ENCODE measurements around the gene CEP44. TPM values are rescaled to one million over a fixed set of nuclear protein-coding genes. Genes with fewer than 3 reads are reported as not detected.
"Not testable (repeated sequence)": the region's sequence is repeated elsewhere in the genome, so short reads cannot be mapped to it uniquely, and the experiment has no call there.

CEP44 gene
- total RNA-seq, 1 donor from 2014 or later: 33.7 TPM

GRCh38 chr4:174320494-174321199, 36.9 kb downstream of the CEP44 start:
- no peak for DNase-seq (ENCODE audit: low spot score)

GRCh38 chr4:174324236-174324635, 40.5 kb downstream of the CEP44 start:
- DNase-seq (ENCODE audit: low spot score): no peak

GRCh38 chr4:174324725-174325124, 41.0 kb downstream of the CEP44 start:
- DNase-seq (ENCODE audit: low spot score): no peak

GRCh38 chr4:174332741-174333493, 49.2 kb downstream of the CEP44 start:
- DNase-seq (ENCODE audit: low spot score): peak; percentile 23

- no peak for DNase-seq (ENCODE audit: low spot score)
Measured at GRCh38 chr4:174334628-174335027, 50.9 kb downstream of the CEP44 start.

GRCh38 chr4:174340714-174341113, 57.0 kb downstream of the CEP44 start:
- no peak for DNase-seq (ENCODE audit: low spot score)

- no peak for DNase-seq (ENCODE audit: low spot score)
Measured at GRCh38 chr4:174349156-174349555, 65.4 kb downstream of the CEP44 start.

GRCh38 chr4:174352061-174352819, 68.5 kb downstream of the CEP44 start:
- DNase-seq (ENCODE audit: low spot score): no peak

- DNase-seq (ENCODE audit: low spot score): no peak
Measured at GRCh38 chr4:174357321-174357720, 73.6 kb downstream of the CEP44 start.

- no peak for DNase-seq (ENCODE audit: low spot score)
Measured at GRCh38 chr4:174358410-174358809, 74.7 kb downstream of the CEP44 start.

GRCh38 chr4:174358829-174359228, 75.1 kb downstream of the CEP44 start:
- no peak for DNase-seq (ENCODE audit: low spot score)

- no peak for DNase-seq (ENCODE audit: low spot score)
Measured at GRCh38 chr4:174362340-174362739, 78.6 kb downstream of the CEP44 start.

GRCh38 chr4:174363782-174364181, 80.1 kb downstream of the CEP44 start:
- DNase-seq (ENCODE audit: low spot score): not testable (repeated sequence)

GRCh38 chr4:174365018-174365587, 81.4 kb downstream of the CEP44 start:
- peak; percentile 58 for DNase-seq (ENCODE audit: low spot score)

GRCh38 chr4:174369985-174370384, 86.3 kb downstream of the CEP44 start:
- DNase-seq (ENCODE audit: low spot score): no peak

- DNase-seq (ENCODE audit: low spot score): no peak
Measured at GRCh38 chr4:174373821-174374220, 90.1 kb downstream of the CEP44 start.

- no peak for DNase-seq (ENCODE audit: low spot score)
Measured at GRCh38 chr4:174375422-174375821, 91.7 kb downstream of the CEP44 start.

GRCh38 chr4:174377613-174378012, 93.9 kb downstream of the CEP44 start:
- no peak for DNase-seq (ENCODE audit: low spot score)

- DNase-seq (ENCODE audit: low spot score): no peak
Measured at GRCh38 chr4:174378951-174379350, 95.2 kb downstream of the CEP44 start.

GRCh38 chr4:174380206-174380605, 96.5 kb downstream of the CEP44 start:
- DNase-seq (ENCODE audit: low spot score): not testable (repeated sequence)

- no peak for DNase-seq (ENCODE audit: low spot score)
Measured at GRCh38 chr4:174380699-174381439, 97.2 kb downstream of the CEP44 start.
